ENCODE measurements around the gene CEBPA. TPM values are rescaled to one million over a fixed set of nuclear protein-coding genes. Genes with fewer than 3 reads are reported as not detected.

CEBPA gene
- total RNA-seq, 1 experiment from 2014 or later: 3.2 TPM

DNA sequence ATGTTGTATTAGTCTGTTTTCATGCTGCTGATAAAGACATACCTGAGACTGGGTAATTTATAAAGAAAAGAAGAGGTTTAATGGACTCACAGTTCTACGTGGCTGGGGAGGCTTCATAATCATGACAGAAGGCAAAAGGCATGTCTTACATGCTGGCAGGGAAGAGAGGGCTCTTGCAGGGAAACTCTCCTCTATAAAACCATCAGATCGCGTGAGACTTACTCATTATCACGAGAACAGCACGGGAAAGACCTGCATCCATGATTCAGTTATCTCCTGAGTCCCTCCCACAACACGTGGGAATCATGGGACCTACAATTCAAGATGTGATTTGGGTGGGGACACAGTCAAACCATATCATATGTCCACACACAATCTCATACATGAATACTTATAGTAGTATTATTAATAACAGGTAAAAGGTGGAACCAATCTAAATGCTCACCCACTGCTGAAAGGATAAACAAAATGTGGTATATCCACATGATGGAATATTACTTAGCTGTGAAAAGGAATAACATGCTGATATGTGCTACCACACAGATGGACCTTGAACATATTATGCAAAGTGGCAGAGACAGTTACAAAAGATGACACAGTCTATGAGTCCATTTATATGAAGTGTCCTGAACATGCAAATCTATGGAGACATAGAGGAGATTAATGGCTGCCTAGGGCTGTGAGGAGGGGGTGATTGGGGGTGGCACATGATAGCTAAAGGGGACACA is 20.9 kb upstream of the CEBPA start:
- Mint-ChIP-seq H3K36me3 (ENCODE audit: insufficient read depth in 1 of 3, low read depth in 3 of 3) (peaks cover 4 to 8% (median 7%) of the 10 kb centered on the region in 3 experiments; a peak in 6 of 7 replicates), H3K27me3 (ENCODE audit: low read depth) (peaks cover 2% of the 10 kb centered on the region; the same call in 1 of the 2 replicates), H3K4me3 (no peak overlapping the region), H3K4me1 (peaks cover 0 to 2% of the 10 kb centered on the region in 2 experiments; a peak in 1 of 4 replicates), H3K27ac (no peak overlapping the region), H3K9me3 (peaks cover 20 to 34% of the 10 kb centered on the region in 2 experiments)
- TF ChIP-seq, protein P1, sequence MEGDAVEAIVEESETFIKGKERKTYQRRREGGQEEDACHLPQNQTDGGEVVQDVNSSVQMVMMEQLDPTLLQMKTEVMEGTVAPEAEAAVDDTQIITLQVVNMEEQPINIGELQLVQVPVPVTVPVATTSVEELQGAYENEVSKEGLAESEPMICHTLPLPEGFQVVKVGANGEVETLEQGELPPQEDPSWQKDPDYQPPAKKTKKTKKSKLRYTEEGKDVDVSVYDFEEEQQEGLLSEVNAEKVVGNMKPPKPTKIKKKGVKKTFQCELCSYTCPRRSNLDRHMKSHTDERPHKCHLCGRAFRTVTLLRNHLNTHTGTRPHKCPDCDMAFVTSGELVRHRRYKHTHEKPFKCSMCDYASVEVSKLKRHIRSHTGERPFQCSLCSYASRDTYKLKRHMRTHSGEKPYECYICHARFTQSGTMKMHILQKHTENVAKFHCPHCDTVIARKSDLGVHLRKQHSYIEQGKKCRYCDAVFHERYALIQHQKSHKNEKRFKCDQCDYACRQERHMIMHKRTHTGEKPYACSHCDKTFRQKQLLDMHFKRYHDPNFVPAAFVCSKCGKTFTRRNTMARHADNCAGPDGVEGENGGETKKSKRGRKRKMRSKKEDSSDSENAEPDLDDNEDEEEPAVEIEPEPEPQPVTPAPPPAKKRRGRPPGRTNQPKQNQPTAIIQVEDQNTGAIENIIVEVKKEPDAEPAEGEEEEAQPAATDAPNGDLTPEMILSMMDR (conservative IDR thresholded peaks at IDR 0.05): no peak
- no peak overlapping the region for H2BK15ac ChIP-seq (ENCODE audit: low read depth, low read length)
- H4K20me1 ChIP-seq (ENCODE audit: control insufficient read depth, insufficient read depth, insufficient read length): no peaks in the 10 kb centered on the region
- H3K18ac ChIP-seq (ENCODE audit: insufficient read length, low read depth, low read length): no peak overlapping the region
- H3K23me2 ChIP-seq (ENCODE audit: insufficient read length, low read depth, low read length, poor library complexity, severe bottlenecking): no peaks in the 10 kb centered on the region
- H2BK12ac ChIP-seq (ENCODE audit: insufficient read length, low read depth, low read length): no peak overlapping the region
- no peak overlapping the region for H2AFZ ChIP-seq (ENCODE audit: low read length)
- H3K23ac ChIP-seq (ENCODE audit: insufficient read length, low read depth, low read length): no peak overlapping the region
- H2BK120ac ChIP-seq (ENCODE audit: low read depth, low read length, poor library complexity, severe bottlenecking): no peak overlapping the region
- H3K14ac ChIP-seq (ENCODE audit: insufficient read depth, low read length): no peak overlapping the region
- no peak overlapping the region for H3K27ac ChIP-seq (ENCODE audit: insufficient read length, low read depth, low read length)
- H3K56ac ChIP-seq (ENCODE audit: insufficient read length, low read depth, low read length): no peak overlapping the region
- no peaks in the 10 kb centered on the region for H3K79me1 ChIP-seq (ENCODE audit: insufficient read depth, low read depth, low read length, poor library complexity, severe bottlenecking)
- WGBS (ENCODE audit: extremely low coverage, insufficient read length, low lambda C conversion rate): no CpG with 5 or more reads among the region's 6 CpGs
- no peak overlapping the region for H2BK20ac ChIP-seq (ENCODE audit: low read depth, low read length, poor library complexity, severe bottlenecking)
- H4K91ac ChIP-seq (ENCODE audit: insufficient read length, low read depth, low read length): no peak overlapping the region
- H3K4ac ChIP-seq (ENCODE audit: low read depth, low read length): no peak overlapping the region
- H4K8ac ChIP-seq (replicated peaks; ENCODE audit: insufficient read length, low read depth, low read length): no peak overlapping the region
- H2AK5ac ChIP-seq (ENCODE audit: insufficient read length, low read length): no peak overlapping the region
- no peak for DNase-seq
- no peaks in the 10 kb centered on the region for H3K79me2 ChIP-seq (ENCODE audit: insufficient read depth, low read length)
- H3K4me2 ChIP-seq (ENCODE audit: insufficient read depth, insufficient read length, low read length): no peak overlapping the region
- no peak overlapping the region for H4K5ac ChIP-seq (ENCODE audit: insufficient read length, low read depth, low read length)
- no peaks in the 10 kb centered on the region for H3K9me3 ChIP-seq (ENCODE audit: control insufficient read depth, low read depth, low read length)
- H3K9ac ChIP-seq (ENCODE audit: extremely low read depth, insufficient read length, low read length): no peak overlapping the region
- H3K27me3 ChIP-seq (ENCODE audit: insufficient read depth, low read length): no peaks in the 10 kb centered on the region
- H2BK5ac ChIP-seq (ENCODE audit: insufficient read length, low read length): no peak overlapping the region
- H3K4me1 ChIP-seq (ENCODE audit: insufficient read depth, low read length): no peaks in the 10 kb centered on the region
- no peak overlapping the region for H3T11ph ChIP-seq (ENCODE audit: low read length)

Data from H9 (cell line).